Spleen (tissue), 7 donors: ENCODE data around the gene TOR3A.

ENCODE experiments used
- CTCF ChIP-seq, 11 experiments: fragments of 200-600 bp in 7 of 11; fragments of 450-650 bp in 4 of 11; sonication (generic) in 4 of 11; IDR thresholded peaks in 8 of 11; conservative IDR thresholded peaks in 3 of 11; 1 replicate in 7 of 11; 2 replicates in 4 of 11; pipeline versions ENCODE4 v1.4.0 to v1.8.0; 2016 to 2021; ENCODE audit warnings: antibody characterized with exemption in 11 of 11, inconsistent platforms in 4 of 11, mild to moderate bottlenecking in 1 of 11
- POLR2A ChIP-seq, 3 donors: fragments of 450-650 bp; IDR thresholded peaks; one replicate each; pipeline ENCODE4 v1.5.1; 2017; ENCODE audit warnings: antibody characterized with exemption in 3 of 3, mild to moderate bottlenecking in 1 of 3
- POLR2AphosphoS5 ChIP-seq, 3 donors: sonication (generic); formaldehyde crosslinking; IDR thresholded peaks; one replicate each; pipeline ENCODE4 v1.5.1; 2017; ENCODE audit warnings: antibody characterized with exemption in 3 of 3
- donor health status: DM: no; HTN: no; CAD: no; lungs with moderate emphysema.
- donor health status: DM: no; HTN: no; CAD: no.
- donor health status: DM: no; HTN: no; CAD: no.

GRCh38 chr1:179119513-179119912 lies 37.6 kb downstream of the TOR3A start:
- no peak for TF ChIP-seq CTCF (IDR thresholded peaks at IDR 0.05 in 8 of 11, conservative IDR thresholded peaks at IDR 0.05 in 3 of 11)
- TF ChIP-seq POLR2AphosphoS5 (IDR thresholded peaks at IDR 0.05): no peak
- no peak for TF ChIP-seq POLR2A (IDR thresholded peaks at IDR 0.05)
